IMR-90 (cell line): ENCODE results near the gene CNPY2. TPM values are rescaled to one million over a fixed set of nuclear protein-coding genes. Genes with fewer than 3 reads are reported as not detected.

ENCODE experiments used
- ATAC-seq: fragments of 200-7000 bp; cut with Tn5 transposase; 2 replicates; pipeline ENCODE4 v1.9.1; 2020; ENCODE audit warnings: low read depth, mild to moderate bottlenecking, moderate library complexity
- BruUV-seq: library from RNA; stranded (reverse); fragments of 400-500 nt; replicated peaks from 2 replicates; lab custom pipeline; 2021; lab: Mats Ljungman, UMichigan
- CTCF ChIA-PET: fragments of 300-600 bp; formaldehyde crosslinking; extraction: SDS; loops from one replicate; lab custom pipeline; 2021; ENCODE audit warnings: antibody characterized with exemption; lab: Yijun Ruan, JAX
- POLR2A ChIA-PET: fragments of 300-600 bp; sonication (Branson Sonifier 250); formaldehyde crosslinking; loops from one replicate; lab custom pipeline; 2022; ENCODE audit warnings: antibody characterized with exemption; ENCODE audit not compliant: unreplicated experiment; lab: Charles Lee
- DNase-seq: peaks from one replicate; pipeline ENCODE4 v3.0.0; 2013
- H2AFZ ChIP-seq: replicated peaks from 2 replicates; pipeline ENCODE3; 2013; ENCODE audit warnings: low read length, mild to moderate bottlenecking; ENCODE audit not compliant: poor library complexity
- H2AK5ac ChIP-seq: 2 replicates; pipeline ENCODE4 v1.6.1; 2013; ENCODE audit warnings: low read depth, low read length, inconsistent platforms
- H2AK9ac ChIP-seq: replicated peaks from 2 replicates; pipeline ENCODE3; 2013; ENCODE audit warnings: mild to moderate bottlenecking, low read depth, low read length, moderate library complexity; ENCODE audit not compliant: poor library complexity
- H2BK120ac ChIP-seq: 2 replicates; pipeline ENCODE4 v1.6.1; 2013; ENCODE audit warnings: low read depth, low read length, inconsistent platforms
- H2BK15ac ChIP-seq: 3 replicates; pipeline ENCODE4 v1.6.1; 2013; ENCODE audit warnings: low read depth, low read length, inconsistent platforms
- H2BK20ac ChIP-seq: 2 replicates; pipeline ENCODE4 v1.6.1; 2013; ENCODE audit warnings: low read depth, mild to moderate bottlenecking, inconsistent platforms, low read length, moderate library complexity
- H2BK5ac ChIP-seq: 2 replicates; pipeline ENCODE4 v1.6.1; 2013; ENCODE audit warnings: mild to moderate bottlenecking, low read depth, low read length, inconsistent platforms; ENCODE audit not compliant: poor library complexity, severe bottlenecking
- H3K14ac ChIP-seq: replicated peaks from 2 replicates; pipeline ENCODE4 v1.6.1; 2013; ENCODE audit warnings: low read depth, low read length, inconsistent platforms
- H3K18ac ChIP-seq: 2 replicates; pipeline ENCODE4 v1.6.1; 2013; ENCODE audit warnings: low read depth, low read length, control low read depth
- H3K23ac ChIP-seq: 2 replicates; pipeline ENCODE4 v1.6.1; 2013; ENCODE audit warnings: low read depth, low read length, inconsistent platforms
- H3K27ac ChIP-seq: 2 replicates; pipeline ENCODE4 v1.5.1; 2013; ENCODE audit warnings: mild to moderate bottlenecking, control low read depth, low read length; ENCODE audit not compliant: insufficient read depth
- H3K27me3 ChIP-seq: 2 replicates; pipeline ENCODE4 v1.6.1; 2013; ENCODE audit warnings: low read length; ENCODE audit not compliant: control insufficient read depth, insufficient read depth
- H3K36me3 ChIP-seq: 2 replicates; pipeline ENCODE4 v1.6.1; 2013; ENCODE audit warnings: low read length, mixed read lengths; ENCODE audit not compliant: control insufficient read depth, insufficient read depth
- H3K4ac ChIP-seq: 2 replicates; pipeline ENCODE4 v1.6.1; 2013; ENCODE audit warnings: low read depth, low read length, inconsistent platforms
- H3K4me1 ChIP-seq: 2 replicates; pipeline ENCODE4 v1.6.1; 2013; ENCODE audit warnings: low read length, mixed read lengths; ENCODE audit not compliant: control insufficient read depth, insufficient read depth
- H3K4me2 ChIP-seq: 2 replicates; pipeline ENCODE4 v1.6.1; 2013; ENCODE audit warnings: low read depth, mild to moderate bottlenecking, control low read depth, low read length, moderate library complexity
- H3K4me3 ChIP-seq: 2 replicates; pipeline ENCODE4 v1.5.1; 2013; ENCODE audit warnings: low read depth, mild to moderate bottlenecking, control low read depth, low read length, moderate library complexity; ENCODE audit not compliant: insufficient read depth
- H3K56ac ChIP-seq: 2 replicates; pipeline ENCODE4 v1.6.1; 2013; ENCODE audit warnings: low read length, inconsistent platforms; ENCODE audit not compliant: insufficient read depth; ENCODE audit errors: extremely low read depth
- H3K79me1 ChIP-seq, 2 experiments: 2 replicates each; pipeline ENCODE4 v1.6.1; 2013; ENCODE audit warnings: low read length in 2 of 2, inconsistent platforms in 1 of 2, low read depth in 1 of 2
- H3K9ac ChIP-seq: 2 replicates; pipeline ENCODE4 v1.6.1; 2013; ENCODE audit warnings: low read depth, low read length, control low read depth
- H3K9me1 ChIP-seq: 2 replicates; pipeline ENCODE4 v1.6.1; 2013; ENCODE audit warnings: low read length, inconsistent platforms; ENCODE audit not compliant: insufficient read depth
- H3K9me3 ChIP-seq: 2 replicates; pipeline ENCODE4 v1.6.1; 2013; ENCODE audit warnings: low read length; ENCODE audit not compliant: control insufficient read depth, insufficient read depth
- H4K20me1 ChIP-seq: 2 replicates; pipeline ENCODE4 v1.6.1; 2013; ENCODE audit warnings: low read length, inconsistent platforms; ENCODE audit not compliant: insufficient read depth
- H4K5ac ChIP-seq: 2 replicates; pipeline ENCODE4 v1.6.1; 2013; ENCODE audit warnings: mild to moderate bottlenecking, low read depth, low read length, control low read depth
- H4K8ac ChIP-seq, 2 experiments: 2 replicates each; pipeline ENCODE4 v1.6.1; 2013; ENCODE audit warnings: low read depth in 2 of 2, low read length in 2 of 2, control low read depth in 1 of 2, inconsistent platforms in 1 of 2
- H4K91ac ChIP-seq: 2 replicates; pipeline ENCODE4 v1.6.1; 2013; ENCODE audit warnings: low read depth, low read length, inconsistent platforms; ENCODE audit not compliant: insufficient read depth
- RAD21 ChIP-seq: IDR thresholded peaks from 2 replicates; pipeline ENCODE4 v1.6.1; 2012; ENCODE audit warnings: low read length, improper control_type of control experiment
- SMC3 ChIP-seq: fragments of 150-350 bp; IDR thresholded peaks from 2 replicates; pipeline ENCODE4 v1.6.1; 2016; ENCODE audit warnings: low read depth, mild to moderate bottlenecking, antibody characterized with exemption, low read length, moderate library complexity
- WGBS, 2 experiments: methylation state at CpG; one replicate each; pipeline versions ENCODE4 v1.1.5 to v1.1.7; 2013; ENCODE audit warnings: missing lambda C conversion rate in 2 of 2; ENCODE audit not compliant: insufficient read length in 1 of 2; ENCODE audit errors: extremely low coverage in 2 of 2; 5-methylcytosine and 5-hydroxymethylcytosine counted together
- dilution Hi-C: fragments of 300-500 bp; cut with HindIII; formaldehyde crosslinking; loops from one replicate; pipeline ENCODE4 v1.14.3; 2018; ENCODE audit warnings: low sequenced_read_pairs; ENCODE audit not compliant: unreplicated experiment
- in situ Hi-C: fragments of 300-500 bp; cut with MboI; formaldehyde crosslinking; loops from 3 replicates; pipeline ENCODE4 v1.14.3; 2019; ENCODE audit warnings: low sequenced_read_pairs, inconsistent platforms, mixed read lengths
- intact Hi-C: fragments of 100-400 bp; cut with micrococcal nuclease; formaldehyde crosslinking; loops from 2 replicates; pipeline ENCODE4 v1.10.0; 2022
- polyA plus RNA-seq, 3 experiments: library from polyadenylated mRNA; depleted of rRNA; stranded (reverse); fragments of >200 nt; gene quantifications; 2 replicates each; pipeline ENCODE4 v1.2.3, GENCODE V29; 2012; ENCODE audit warnings: low replicate concordance in 1 of 3
- total RNA-seq: library from RNA; depleted of rRNA; stranded (reverse); fragments of >200 nt; gene quantifications from 2 replicates; pipeline ENCODE4 v1.2.3, GENCODE V29; 2012
- TF ChIP-seq, protein P1 (sequence below): conservative IDR thresholded peaks from 2 replicates; pipeline ENCODE4 v1.5.1; 2012; ENCODE audit warnings: mild to moderate bottlenecking, low read depth, low read length, improper control_type of control experiment
- TF ChIP-seq, protein P2 (sequence below): fragments of 150-350 bp; IDR thresholded peaks from 2 replicates; pipeline ENCODE4 v1.6.1; 2017; ENCODE audit warnings: mild to moderate bottlenecking, antibody characterized with exemption, low read length, low read depth

Gene CNPY2
- total and polyA plus RNA-seq, 2 of the 4 experiments (the other 2 are of a cell fraction): 65.2 to 175 TPM

DNA sequence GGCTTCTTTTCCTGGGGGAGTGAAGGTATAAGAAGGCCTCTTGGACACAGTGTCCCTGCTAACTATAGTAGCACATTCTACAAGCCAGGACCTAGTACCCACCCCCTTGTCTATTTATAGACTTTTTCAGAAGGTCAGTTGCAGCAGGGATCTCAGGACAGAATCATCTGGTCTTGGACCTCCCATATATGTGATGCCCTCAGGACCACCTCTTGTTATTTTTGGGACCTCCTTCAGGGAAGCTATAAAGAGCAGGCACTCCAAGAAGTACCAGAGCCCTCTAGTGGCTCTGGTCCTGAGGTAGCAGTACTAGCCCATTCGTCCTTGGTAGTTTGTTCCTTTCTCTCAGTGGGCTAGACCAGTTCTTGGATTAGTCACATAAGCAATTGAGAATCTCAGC, 44.8 kb downstream of the CNPY2 start:
- peaks cover 7% of the 10 kb centered on the region; the same call in 1 of the 2 replicates for H3K4me1 ChIP-seq
- H3K56ac ChIP-seq: no peak overlapping the region
- peak; percentile 31 for DNase-seq
- H3K27me3 ChIP-seq: no peaks in the 10 kb centered on the region
- H3K9me1 ChIP-seq: peaks cover 7% of the 10 kb centered on the region; the same call in 1 of the 2 replicates
- no peaks in the 10 kb centered on the region for H3K9me3 ChIP-seq
- no peak overlapping the region for H2AK9ac ChIP-seq
- H2BK20ac ChIP-seq: no peak overlapping the region
- H2AK5ac ChIP-seq: no peak overlapping the region
- no peak overlapping the region for H3K23ac ChIP-seq
- no peak overlapping the region for H3K27ac ChIP-seq
- no peak overlapping the region for H2BK120ac ChIP-seq
- peaks cover 41% of the 10 kb centered on the region for H3K36me3 ChIP-seq
- no peak overlapping the region for H2AFZ ChIP-seq
- H2BK15ac ChIP-seq: no peak overlapping the region
- intact Hi-C loops (no loop called here), in situ Hi-C loops (no loop called here), dilution Hi-C loops (no loop called here)
- no peak overlapping the region for H4K8ac ChIP-seq
- H3K4me3 ChIP-seq: no peak overlapping the region
- H3K9ac ChIP-seq: no peak overlapping the region
- no peak overlapping the region for H4K91ac ChIP-seq
- no peak overlapping the region for H3K18ac ChIP-seq
- no TSS peak for BruUV-seq
- no peak overlapping the region for H3K14ac ChIP-seq
- ChIA-PET POLR2A (no interaction called here), CTCF (interaction anchor here (0.6 kb wide), 2 partner anchors 17 to 41 kb away, joined by 3 read pairs; no protein-coding TSS in a partner anchor)
- WGBS, 2 experiments: no CpG with 5 or more reads among the region's 1 CpG
- H4K20me1 ChIP-seq: no peaks in the 10 kb centered on the region
- no peak overlapping the region for H4K5ac ChIP-seq
- no peak overlapping the region for H2BK5ac ChIP-seq
- ATAC-seq: peak; percentile 10; the same call in 1 of the 2 replicates
- H3K4me2 ChIP-seq: no peak overlapping the region
- peaks cover 0 to 18% of the 10 kb centered on the region in 2 experiments; a peak in 3 of 4 replicates for H3K79me1 ChIP-seq
- H3K4ac ChIP-seq: no peak overlapping the region
- TF ChIP-seq, protein P1, sequence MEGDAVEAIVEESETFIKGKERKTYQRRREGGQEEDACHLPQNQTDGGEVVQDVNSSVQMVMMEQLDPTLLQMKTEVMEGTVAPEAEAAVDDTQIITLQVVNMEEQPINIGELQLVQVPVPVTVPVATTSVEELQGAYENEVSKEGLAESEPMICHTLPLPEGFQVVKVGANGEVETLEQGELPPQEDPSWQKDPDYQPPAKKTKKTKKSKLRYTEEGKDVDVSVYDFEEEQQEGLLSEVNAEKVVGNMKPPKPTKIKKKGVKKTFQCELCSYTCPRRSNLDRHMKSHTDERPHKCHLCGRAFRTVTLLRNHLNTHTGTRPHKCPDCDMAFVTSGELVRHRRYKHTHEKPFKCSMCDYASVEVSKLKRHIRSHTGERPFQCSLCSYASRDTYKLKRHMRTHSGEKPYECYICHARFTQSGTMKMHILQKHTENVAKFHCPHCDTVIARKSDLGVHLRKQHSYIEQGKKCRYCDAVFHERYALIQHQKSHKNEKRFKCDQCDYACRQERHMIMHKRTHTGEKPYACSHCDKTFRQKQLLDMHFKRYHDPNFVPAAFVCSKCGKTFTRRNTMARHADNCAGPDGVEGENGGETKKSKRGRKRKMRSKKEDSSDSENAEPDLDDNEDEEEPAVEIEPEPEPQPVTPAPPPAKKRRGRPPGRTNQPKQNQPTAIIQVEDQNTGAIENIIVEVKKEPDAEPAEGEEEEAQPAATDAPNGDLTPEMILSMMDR: peak; percentile 44
- TF ChIP-seq, protein P2, sequence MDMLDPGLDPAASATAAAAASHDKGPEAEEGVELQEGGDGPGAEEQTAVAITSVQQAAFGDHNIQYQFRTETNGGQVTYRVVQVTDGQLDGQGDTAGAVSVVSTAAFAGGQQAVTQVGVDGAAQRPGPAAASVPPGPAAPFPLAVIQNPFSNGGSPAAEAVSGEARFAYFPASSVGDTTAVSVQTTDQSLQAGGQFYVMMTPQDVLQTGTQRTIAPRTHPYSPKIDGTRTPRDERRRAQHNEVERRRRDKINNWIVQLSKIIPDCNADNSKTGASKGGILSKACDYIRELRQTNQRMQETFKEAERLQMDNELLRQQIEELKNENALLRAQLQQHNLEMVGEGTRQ: no peak
- peak; percentile 36; the same call in 1 of the 2 replicates for TF ChIP-seq SMC3
- peak; percentile 34 for TF ChIP-seq RAD21
